ENCODE data around the gene FRY.

DNA sequence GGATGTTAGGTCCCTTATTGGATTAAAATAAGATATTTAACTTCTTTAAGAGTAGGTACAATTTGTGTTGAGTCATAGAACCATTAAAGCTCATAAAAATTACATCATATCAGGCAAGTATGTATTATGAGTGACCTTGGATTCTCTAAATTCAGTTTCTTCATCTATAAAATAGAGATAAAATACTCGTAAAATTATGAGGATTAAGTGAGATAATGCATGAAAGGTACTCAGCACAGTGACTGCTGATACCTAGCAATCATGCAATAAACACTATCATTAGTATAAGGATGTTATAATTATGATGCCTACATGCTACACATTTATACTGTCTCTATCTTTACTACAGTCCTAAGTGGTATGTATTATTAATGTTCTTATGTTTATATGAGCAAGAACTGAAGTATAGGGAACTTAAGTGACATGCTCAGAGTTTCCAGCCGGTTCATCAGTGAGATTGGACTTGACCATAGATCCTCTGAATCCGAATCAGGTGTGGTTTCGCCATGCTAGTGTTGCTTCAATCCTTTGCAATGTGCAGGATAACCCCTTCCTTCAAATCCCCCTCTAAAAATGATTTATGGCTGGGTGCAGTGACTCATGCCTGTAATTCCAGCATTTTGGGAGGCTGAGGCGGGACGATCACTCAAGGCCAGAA is 22.9 kb upstream of the FRY start:
- no peak for TF ChIP-seq CTCF (IDR thresholded peaks at IDR 0.05)
- TF ChIP-seq POLR2A (IDR thresholded peaks at IDR 0.05) = no peak

All from uterus (tissue), 2 donors.